ENCODE results near the gene FAR2.

GRCh38 chr12:29269706-29270408 lies 120.8 kb downstream of the FAR2 start:
- no peak for TF ChIP-seq CTCF (conservative IDR thresholded peaks at IDR 0.05; ENCODE audit: low read length)
- no peak for TF ChIP-seq EZH2phosphoT487 (IDR thresholded peaks at IDR 0.05; ENCODE audit: borderline replicate concordance, low read depth, low read length)
